Transverse colon (tissue), 4 donors: ENCODE measurements around the gene MMP14. TPM values are rescaled to one million over a fixed set of nuclear protein-coding genes. Genes with fewer than 3 reads are reported as not detected.

ENCODE experiments used
- DNase-seq: peaks from one replicate; pipeline ENCODE4 v3.0.0-alpha.2; 2019
- H3K27ac ChIP-seq, 4 donors: fragments of 200-600 bp; sonication (generic); 2 replicates each; pipeline ENCODE4 v1.5.1; 2016 to 2018; ENCODE audit warnings: inconsistent platforms in 4 of 4
- H3K27me3 ChIP-seq: fragments of 200-600 bp; sonication (generic); 2 replicates; pipeline ENCODE4 v1.5.1; 2017; ENCODE audit warnings: inconsistent platforms
- H3K36me3 ChIP-seq, 4 donors: fragments of 200-600 bp; sonication (generic); 2 replicates each; pipeline ENCODE4 v1.5.1; 2017 to 2019; ENCODE audit warnings: inconsistent platforms in 4 of 4
- H3K4me1 ChIP-seq, 4 donors: fragments of 200-600 bp; sonication (generic); 2 replicates each; pipeline ENCODE4 v1.5.1; 2017 to 2020; ENCODE audit warnings: inconsistent platforms in 4 of 4
- H3K4me3 ChIP-seq, 4 donors: fragments of 200-600 bp; sonication (generic); 1 replicate in 1 of 4; 2 replicates in 3 of 4; pipeline versions ENCODE4 v1.5.1 to v1.6.1; 2017 to 2019; ENCODE audit warnings: inconsistent platforms in 4 of 4
- H3K9me3 ChIP-seq, 2 donors: fragments of 200-600 bp; sonication (generic); 2 replicates each; pipeline ENCODE4 v1.5.1; 2017 to 2019; ENCODE audit warnings: inconsistent platforms in 2 of 2
- CTCF ChIP-seq, 5 experiments: fragments of 200-600 bp in 3 of 5; fragments of 450-650 bp in 2 of 5; sonication (generic) in 3 of 5; IDR thresholded peaks; 1 replicate in 2 of 5; 2 replicates in 3 of 5; pipeline ENCODE4 v1.5.1; 2016 to 2017; ENCODE audit warnings: antibody characterized with exemption in 5 of 5, inconsistent platforms in 3 of 5, mild to moderate bottlenecking in 2 of 5, moderate library complexity in 1 of 5
- EP300 ChIP-seq: sonication (generic); formaldehyde crosslinking; IDR thresholded peaks from one replicate; pipeline ENCODE4 v1.6.1; 2017; ENCODE audit warnings: antibody characterized with exemption, low read depth
- POLR2A ChIP-seq: fragments of 450-650 bp; IDR thresholded peaks from one replicate; pipeline ENCODE4 v1.6.1; 2016; ENCODE audit warnings: antibody characterized with exemption, mild to moderate bottlenecking, moderate library complexity
- POLR2AphosphoS5 ChIP-seq, 3 donors: sonication (generic); formaldehyde crosslinking; IDR thresholded peaks; one replicate each; pipeline ENCODE4 v1.6.1; 2016; ENCODE audit warnings: antibody characterized with exemption in 3 of 3
- WGBS, 2 donors: methylation state at CpG; one replicate each; pipeline ENCODE4 v1.1.5; 2018; ENCODE audit warnings: low coverage in 1 of 2; 5-methylcytosine and 5-hydroxymethylcytosine counted together
- in situ Hi-C, 4 donors: fragments of 200-750 bp; cut with MboI; loops; one replicate each; pipeline versions ENCODE4 v1.15.0 to v1.15.1; 2017; ENCODE audit warnings: low sequenced_read_pairs in 3 of 4, low pct_ligation_motif_present in 1 of 4, low pct_unique_long_range_greater_than_20kb in 1 of 4
- intact Hi-C: fragments of 100-400 bp; cut with DNase I; formaldehyde crosslinking; loops from one replicate; pipeline ENCODE4 v1.15.1; 2023; ENCODE audit warnings: low total_unique reads
- total RNA-seq, 4 donors: library from RNA; depleted of rRNA; stranded (reverse); fragments of >200 nt; gene quantifications; one replicate each; pipeline ENCODE4 v1.1.0, GENCODE V29; 2016

The MMP14 gene
- total RNA-seq, 4 donors from 2014 or later: 59.5 to 91.6 (median 73.1) TPM

- intact Hi-C loops: no loop called here
- peaks cover 0 to 47% (median 8%) of the 10 kb centered on the region in 4 donors for H3K36me3 ChIP-seq
- H3K4me1 ChIP-seq: peaks cover 28 to 54% (median 38%) of the 10 kb centered on the region in 4 donors
- no peaks in the 10 kb centered on the region for H3K27me3 ChIP-seq
- no peaks in the 10 kb centered on the region for H3K9me3 ChIP-seq
- TF ChIP-seq POLR2AphosphoS5 (IDR thresholded peaks at IDR 0.05) (no peak), POLR2A (no peak), EP300 (no peak), CTCF (IDR thresholded peaks at IDR 0.05) (no peak)
- no peak for DNase-seq
- in situ Hi-C loops: loop anchor here in 2 of 4 donors (10.0 to 25.0 kb wide), 2 partner anchors 256 to 279 kb away; partner anchors contain the start of genes ABHD4 (in 1 of the 2) and DAD1 (in 1 of the 2)
- peak overlapping the region in 2 of 4 donors; percentile 1 to 35 for H3K27ac ChIP-seq
- H3K4me3 ChIP-seq: no peak overlapping the region
- 83 to 91% methylated on average over 4 to 21 of the region's 21 CpGs for WGBS, 2 donors
Measured at GRCh38 chr14:22843123-22843925, 6.9 kb downstream of the MMP14 start.

- WGBS, 2 donors: 91 to 92% methylated on average over 3 to 22 of the region's 22 CpGs
- no peak overlapping the region for H3K4me3 ChIP-seq
- peaks cover 27 to 54% (median 37%) of the 10 kb centered on the region in 4 donors for H3K4me1 ChIP-seq
- DNase-seq: no peak
- H3K36me3 ChIP-seq: peaks cover 0 to 47% (median 8%) of the 10 kb centered on the region in 4 donors
- TF ChIP-seq EP300 (no peak), POLR2AphosphoS5 (IDR thresholded peaks at IDR 0.05) (no peak), CTCF (IDR thresholded peaks at IDR 0.05) (no peak), POLR2A (no peak)
- H3K27me3 ChIP-seq: no peaks in the 10 kb centered on the region
- H3K27ac ChIP-seq: peak overlapping the region in 3 of 4 donors; percentile 3 to 92 (median 83)
- intact Hi-C loops (no loop called here), in situ Hi-C loops (loop anchor here in 2 of 4 donors (10.0 to 25.0 kb wide), 2 partner anchors 257 to 280 kb away; partner anchors contain the start of genes ABHD4 (in 1 of the 2) and DAD1 (in 1 of the 2))
- no peaks in the 10 kb centered on the region for H3K9me3 ChIP-seq
Measured at GRCh38 chr14:22844221-22845102, 8.1 kb downstream of the MMP14 start.

- DNase-seq: no peak
- intact Hi-C loops (no loop called here), in situ Hi-C loops (loop anchor here in 2 of 4 donors (10.0 to 25.0 kb wide), 2 partner anchors 258 to 280 kb away; partner anchors contain the start of genes ABHD4 (in 1 of the 2) and DAD1 (in 1 of the 2))
- 98 to 100% methylated on average over 2 to 9 of the region's 9 CpGs for WGBS, 2 donors
- TF ChIP-seq POLR2AphosphoS5 (IDR thresholded peaks at IDR 0.05): no peak
- no peak for TF ChIP-seq EP300
- no peak for TF ChIP-seq CTCF (IDR thresholded peaks at IDR 0.05)
- TF ChIP-seq POLR2A: no peak
- H3K9me3 ChIP-seq: no peaks in the 10 kb centered on the region
- no peak overlapping the region for H3K4me3 ChIP-seq
- no peaks in the 10 kb centered on the region for H3K27me3 ChIP-seq
- peak overlapping the region in 3 of 4 donors; percentile 3 to 92 (median 83) for H3K27ac ChIP-seq
- H3K4me1 ChIP-seq: peaks cover 33 to 54% (median 39%) of the 10 kb centered on the region in 4 donors
- H3K36me3 ChIP-seq: peaks cover 0 to 47% (median 8%) of the 10 kb centered on the region in 4 donors
Measured at GRCh38 chr14:22845103-22845394, 8.7 kb downstream of the MMP14 start.
